Measurements from ENCODE around the gene HIGD1C.

Gene HIGD1C

DNA sequence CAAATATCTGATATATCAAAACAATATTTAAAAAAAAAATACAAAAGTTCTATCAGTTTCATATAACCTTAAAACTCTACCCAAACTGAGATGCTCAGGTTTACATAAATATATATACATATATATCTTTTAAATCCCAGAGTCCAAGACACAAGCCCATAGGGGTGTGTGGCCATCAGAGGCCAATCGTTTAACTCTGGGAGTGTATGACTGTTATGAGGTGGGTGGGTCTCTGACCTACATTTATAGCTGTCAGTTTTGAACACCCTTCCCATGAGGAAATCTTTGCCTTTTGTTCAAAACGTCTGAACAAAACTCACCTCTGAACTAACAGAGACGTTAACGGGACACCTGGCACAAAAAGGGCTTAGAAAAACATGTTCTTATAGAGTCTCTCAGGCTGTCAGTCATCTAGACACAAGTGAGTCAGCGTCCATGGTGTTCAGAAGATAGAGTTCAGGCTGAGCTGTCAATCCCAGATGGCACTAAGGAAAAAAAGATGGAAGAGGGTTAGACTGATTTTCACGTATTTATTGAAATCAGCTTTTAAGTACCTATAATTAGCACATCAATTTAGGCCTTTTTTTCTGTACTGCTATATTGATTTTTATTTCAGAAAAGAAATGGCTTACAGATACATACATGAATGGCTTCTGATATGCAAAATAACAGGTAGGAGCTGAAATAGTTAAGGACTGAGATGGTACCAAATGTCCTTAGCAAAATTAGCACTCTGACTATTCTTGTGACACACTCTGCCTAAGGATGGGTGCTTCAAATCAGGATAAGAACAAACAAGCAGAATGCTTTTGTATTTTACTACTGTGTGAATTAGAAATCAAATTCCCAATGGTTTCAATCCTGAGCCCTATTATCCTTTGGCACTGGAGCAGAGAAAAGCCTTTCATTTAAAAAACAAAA is 29.2 kb downstream of the HIGD1C start:
- DNase-seq = no peak
- H3K27me3 ChIP-seq (replicated peaks) = no peaks in the 10 kb centered on the region
- no peak overlapping the region for H3K27ac ChIP-seq
- no peak for TF ChIP-seq CTCF (IDR thresholded peaks at IDR 0.05; ENCODE audit: low read depth, low read length, missing control alignments)
- H3K4me3 ChIP-seq (ENCODE audit: low read depth, low read length) = no peak overlapping the region
- in situ Hi-C loops (cut with HindIII; ENCODE audit: low pct_ligation_motif_present, low sequenced_read_pairs) = no loop called here
- no peaks in the 10 kb centered on the region for H3K36me3 ChIP-seq (replicated peaks)

- H3K27ac ChIP-seq = peak overlapping the region; percentile 67
Measured at GRCh38 chr12:50984586-50985298, 32.4 kb downstream of the HIGD1C start.

GRCh38 chr12:50985322-50985721 is 33.0 kb downstream of the HIGD1C start:
- Histone ChIP-seq H3K36me3 (replicated peaks) (peaks cover 4% of the 10 kb centered on the region), H3K4me3 (ENCODE audit: low read depth, low read length) (no peak overlapping the region), H3K27ac (peak overlapping the region; percentile 67), H3K27me3 (replicated peaks) (no peaks in the 10 kb centered on the region)
- DNase-seq = peak; percentile 57
- no peak for TF ChIP-seq CTCF (IDR thresholded peaks at IDR 0.05; ENCODE audit: low read depth, low read length, missing control alignments)
- in situ Hi-C loops (cut with HindIII; ENCODE audit: low pct_ligation_motif_present, low sequenced_read_pairs) = no loop called here

More at GRCh38 chr12:50984586-50985298, 32.4 kb downstream of the HIGD1C start:
- Histone ChIP-seq H3K27me3 (replicated peaks) (no peaks in the 10 kb centered on the region), H3K4me3 (ENCODE audit: low read depth, low read length) (no peak overlapping the region), H3K36me3 (replicated peaks) (peaks cover 4% of the 10 kb centered on the region)
- peak; percentile 42 for DNase-seq
- TF ChIP-seq CTCF (IDR thresholded peaks at IDR 0.05; ENCODE audit: low read depth, low read length, missing control alignments) = no peak
- in situ Hi-C loops (cut with HindIII; ENCODE audit: low pct_ligation_motif_present, low sequenced_read_pairs) = no loop called here

DNA sequence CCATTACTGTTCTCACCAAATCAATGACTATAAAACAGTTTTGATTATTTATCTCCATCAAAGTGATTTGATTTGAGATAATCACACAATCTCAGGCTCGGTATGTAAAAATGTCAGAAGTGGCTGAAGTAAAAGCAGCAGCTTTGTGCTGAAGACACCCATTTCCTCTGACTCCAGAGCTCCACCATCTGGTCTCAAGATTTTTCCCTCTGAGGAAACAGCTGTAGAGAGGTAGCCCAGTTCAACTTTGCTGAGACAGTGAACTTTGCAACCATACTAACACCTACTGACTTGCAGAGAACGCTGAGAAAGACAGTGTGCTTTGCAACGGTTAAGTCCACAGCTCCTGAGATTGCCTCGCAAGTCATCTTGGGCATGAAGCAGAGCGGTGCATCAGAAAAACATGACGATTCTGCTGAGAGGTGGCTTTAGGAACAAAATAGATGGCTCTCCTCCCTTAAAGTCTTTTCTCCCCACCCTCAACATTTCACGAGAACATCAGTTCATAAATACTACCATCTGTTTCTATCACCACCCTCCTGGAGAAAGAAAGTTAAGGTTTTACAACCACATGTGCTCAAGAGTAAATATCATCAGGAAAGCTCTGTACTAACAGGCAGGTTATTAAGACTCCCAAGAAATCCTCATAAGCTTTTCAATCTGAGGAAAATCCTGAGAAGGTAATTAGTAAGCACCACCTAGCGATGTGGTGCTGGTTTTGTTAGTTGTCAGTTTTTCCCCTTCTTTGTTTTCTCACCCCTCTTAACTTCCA is 34.8 kb downstream of the HIGD1C start:
- H3K27me3 ChIP-seq (replicated peaks) = no peaks in the 10 kb centered on the region
- H3K4me3 ChIP-seq (ENCODE audit: low read depth, low read length) = no peak overlapping the region
- TF ChIP-seq CTCF (IDR thresholded peaks at IDR 0.05; ENCODE audit: low read depth, low read length, missing control alignments) = peak; percentile 81
- peak; percentile 48 for DNase-seq
- H3K27ac ChIP-seq = no peak overlapping the region
- H3K36me3 ChIP-seq (replicated peaks) = peaks cover 18% of the 10 kb centered on the region
- in situ Hi-C loops (cut with HindIII; ENCODE audit: low pct_ligation_motif_present, low sequenced_read_pairs) = no loop called here

- no peak for TF ChIP-seq CTCF (IDR thresholded peaks at IDR 0.05; ENCODE audit: low read depth, low read length, missing control alignments)
- DNase-seq = no peak
- H3K27ac ChIP-seq = no peak overlapping the region
- in situ Hi-C loops (cut with HindIII; ENCODE audit: low pct_ligation_motif_present, low sequenced_read_pairs) = no loop called here
- H3K4me3 ChIP-seq (ENCODE audit: low read depth, low read length) = no peak overlapping the region
- H3K27me3 ChIP-seq (replicated peaks) = no peaks in the 10 kb centered on the region
- H3K36me3 ChIP-seq (replicated peaks) = peaks cover 23% of the 10 kb centered on the region
Measured at GRCh38 chr12:50988051-50988450, 35.7 kb downstream of the HIGD1C start.
